ENCODE data around the gene RCSD1. TPM values are rescaled to one million over a fixed set of nuclear protein-coding genes. Genes with fewer than 3 reads are reported as not detected.
A peak's percentile ranks its signal among the peaks of the same experiment; 100 is the strongest.

The RCSD1 gene
- total and polyA plus RNA-seq, 2 of the 13 experiments (the other 11 are each of a cell fraction or from before 2014, with no cell fraction given), result not detected

GRCh38 chr1:167747988-167748387 lies 118.0 kb downstream of the RCSD1 start:
- Histone ChIP-seq H3K9me3 (ENCODE audit: low read length) (no peaks in the 10 kb centered on the region), H3K9ac (ENCODE audit: insufficient read depth, low read depth, low read length) (no peak overlapping the region), H3K27ac (ENCODE audit: extremely low read length, insufficient read depth, low read length) (no peak overlapping the region), H3K4me3 (replicated peaks in 1 of 3; ENCODE audit: insufficient read depth in 1 of 3, low read depth in 2 of 3, low read length in 3 of 3) (no peak overlapping the region), H3K36me3 (replicated peaks in 1 of 2; ENCODE audit: control insufficient read depth in 1 of 2, insufficient read depth in 2 of 2, low read length in 2 of 2) (peaks cover 0 to 3% of the 10 kb centered on the region in 2 experiments; a peak in 1 of 5 replicates), H3K79me2 (ENCODE audit: insufficient read depth, low read length) (peaks cover 60% of the 10 kb centered on the region), H4K20me1 (ENCODE audit: insufficient read depth, low read length) (no peaks in the 10 kb centered on the region), H2AFZ (ENCODE audit: low read length) (no peak overlapping the region), H3K4me1 (ENCODE audit: insufficient read depth, low read length) (peaks cover 42% of the 10 kb centered on the region), H3K4me2 (ENCODE audit: low read depth, low read length) (no peak overlapping the region), H3K27me3 (ENCODE audit: control insufficient read depth in 1 of 2, insufficient read depth in 2 of 2, low read length in 2 of 2) (no peaks in the 10 kb centered on the region)
- FAIRE-seq, result no peak
- BruUV-seq (replicated peaks), result no TSS peak
- no peak for ATAC-seq
- DNase-seq (ENCODE audit: low spot score), result no peak
- in situ Hi-C loops (cut with HindIII; ENCODE audit: extremely low pct_ligation_motif_present, low pct_unique_long_range_greater_than_20kb), result no loop called here
- TF ChIP-seq ZNF557 (CRISPR knock-in tag; IDR thresholded peaks at IDR 0.05), result no peak
- peak; percentile 32; the same call in 1 of the 2 replicates for TF ChIP-seq NFE2L2 (IDR thresholded peaks at IDR 0.05; ENCODE audit: low read length)
- TF ChIP-seq MAFK (conservative IDR thresholded peaks at IDR 0.05 in 1 of 2, IDR thresholded peaks at IDR 0.05 in 1 of 2; ENCODE audit: low read length in 2 of 2), result peak; percentile 96 to 98
- TF ChIP-seq ZNF777 (CRISPR knock-in tag; IDR thresholded peaks at IDR 0.05), result no peak
- peak; percentile 66 for TF ChIP-seq ZNF652 (CRISPR knock-in tag; IDR thresholded peaks at IDR 0.05; ENCODE audit: borderline replicate concordance, low read depth)
- TF ChIP-seq RBFOX2 (IDR thresholded peaks at IDR 0.05; ENCODE audit: low read depth, low read length), result no peak
- TF ChIP-seq MAFF (IDR thresholded peaks at IDR 0.05; ENCODE audit: low read depth, low read length), result peak; percentile 98
- intact Hi-C loops (cut with micrococcal nuclease; ENCODE audit: unreplicated experiment), result no loop called here
- 95% methylated on average over 1 of the region's 1 CpG for WGBS (ENCODE audit: low lambda C conversion rate)
- ChIA-PET POLR2A (no interaction called here), CTCF (ENCODE audit: low intra/inter-chr PET ratio, low total read pairs) (no interaction called here)

- ATAC-seq (no peak), FAIRE-seq (no peak), DNase-seq (ENCODE audit: low spot score) (no peak)
- Histone ChIP-seq H3K9me3 (ENCODE audit: low read length) (no peaks in the 10 kb centered on the region), H3K4me1 (ENCODE audit: insufficient read depth, low read length) (peaks cover 39% of the 10 kb centered on the region), H3K27ac (ENCODE audit: extremely low read length, insufficient read depth, low read length) (no peak overlapping the region), H4K20me1 (ENCODE audit: insufficient read depth, low read length) (no peaks in the 10 kb centered on the region), H3K4me3 (replicated peaks in 1 of 3; ENCODE audit: insufficient read depth in 1 of 3, low read depth in 2 of 3, low read length in 3 of 3) (no peak overlapping the region), H3K27me3 (ENCODE audit: control insufficient read depth in 1 of 2, insufficient read depth in 2 of 2, low read length in 2 of 2) (no peaks in the 10 kb centered on the region), H2AFZ (ENCODE audit: low read length) (no peak overlapping the region), H3K79me2 (ENCODE audit: insufficient read depth, low read length) (peaks cover 58% of the 10 kb centered on the region), H3K36me3 (replicated peaks in 1 of 2; ENCODE audit: control insufficient read depth in 1 of 2, insufficient read depth in 2 of 2, low read length in 2 of 2) (peaks cover 0 to 3% of the 10 kb centered on the region in 2 experiments; a peak in 1 of 5 replicates), H3K9ac (ENCODE audit: insufficient read depth, low read depth, low read length) (no peak overlapping the region), H3K4me2 (ENCODE audit: low read depth, low read length) (no peak overlapping the region)
- intact Hi-C loops (cut with micrococcal nuclease; ENCODE audit: unreplicated experiment), result no loop called here
- ChIA-PET POLR2A (no interaction called here), CTCF (ENCODE audit: low intra/inter-chr PET ratio, low total read pairs) (no interaction called here)
- in situ Hi-C loops (cut with HindIII; ENCODE audit: extremely low pct_ligation_motif_present, low pct_unique_long_range_greater_than_20kb), result no loop called here
- TF ChIP-seq SKI (IDR thresholded peaks at IDR 0.05; ENCODE audit: partially characterized antibody) (no peak), FLYWCH1 (CRISPR knock-in tag; IDR thresholded peaks at IDR 0.05) (no peak), FOXK2 (IDR thresholded peaks at IDR 0.05) (no peak)
- BruUV-seq (replicated peaks), result no TSS peak
Observed at GRCh38 chr1:167748906-167749305, 118.9 kb downstream of the RCSD1 start.
